ENCODE results near the gene DNAJA3. TPM values are rescaled to one million over a fixed set of nuclear protein-coding genes. Genes with fewer than 3 reads are reported as not detected.

Gene DNAJA3
- total and polyA plus RNA-seq, 2 donors (not counting 3 experiments of a cell fraction or from before 2014, with no cell fraction given): 33.4 to 45.4 TPM

- TF ChIP-seq MAX (IDR thresholded peaks at IDR 0.05; ENCODE audit: insufficient read depth, insufficient read length) (no peak), CTCF (IDR thresholded peaks at IDR 0.05; ENCODE audit: extremely low read depth in 1 of 2, insufficient read depth in 1 of 2, low read depth in 1 of 2, low read length in 2 of 2) (no peak), FOS (IDR thresholded peaks at IDR 0.05; ENCODE audit: borderline replicate concordance, insufficient read depth, low read length) (no peak), POLR2AphosphoS5 (IDR thresholded peaks at IDR 0.05; ENCODE audit: insufficient read depth, low read depth, low read length) (no peak), GATA2 (IDR thresholded peaks at IDR 0.05; ENCODE audit: insufficient read depth, insufficient read length, low read depth, low read length) (no peak), POLR2A (IDR thresholded peaks at IDR 0.05; ENCODE audit: low read depth, low read length) (no peak), JUN (IDR thresholded peaks at IDR 0.05; ENCODE audit: borderline replicate concordance, insufficient read depth, insufficient read length, low read depth) (no peak), MYC (IDR thresholded peaks at IDR 0.05; ENCODE audit: low read depth, low read length) (no peak), EZH2 (IDR thresholded peaks at IDR 0.05; ENCODE audit: borderline replicate concordance, low read depth, low read length, severe bottlenecking) (no peak)
- Histone ChIP-seq H2AFZ (ENCODE audit: low read depth, low read length) (no peak overlapping the region), H3K27ac (ENCODE audit: insufficient read depth, low read depth, low read length) (no peak overlapping the region), H4K20me1 (replicated peaks; ENCODE audit: control insufficient read depth, extremely low read depth, insufficient read depth, low read length) (no peaks in the 10 kb centered on the region), H3K79me2 (ENCODE audit: control insufficient read depth, insufficient read depth, low read length) (no peaks in the 10 kb centered on the region), H3K36me3 (ENCODE audit: control insufficient read depth in 2 of 2, extremely low read depth in 1 of 2, insufficient read depth in 2 of 2, low read length in 2 of 2) (peaks cover 4 to 31% of the 10 kb centered on the region in 2 experiments), H3K4me2 (ENCODE audit: insufficient read depth, low read length) (no peak overlapping the region), H3K4me3 (replicated peaks in 1 of 3; ENCODE audit: insufficient read depth in 1 of 3, low read depth in 1 of 3, low read length in 3 of 3) (no peak overlapping the region), H3K9ac (replicated peaks; ENCODE audit: extremely low read depth, insufficient read depth, low read length) (no peak overlapping the region), H3K9me3 (replicated peaks; ENCODE audit: control insufficient read depth, insufficient read depth, low read length) (no peaks in the 10 kb centered on the region), H3K27me3 (ENCODE audit: control insufficient read depth in 2 of 2, insufficient read depth in 2 of 2, low read length in 2 of 2) (no peaks in the 10 kb centered on the region), H3K4me1 (ENCODE audit: control insufficient read depth, extremely low read depth, insufficient read depth, low read length) (no peaks in the 10 kb centered on the region), H3K9me1 (replicated peaks; ENCODE audit: control insufficient read depth, extremely low read depth, insufficient read depth, low read length) (no peaks in the 10 kb centered on the region)
- POLR2A ChIA-PET: no interaction called here
- FAIRE-seq (no peak), DNase-seq (ENCODE audit: low read depth, low spot score) (no peak)
- dilution Hi-C loops (cut with MboI; ENCODE audit: extremely low pct_ligation_motif_present, low sequenced_read_pairs): no loop called here
- intact Hi-C loops (cut with micrococcal nuclease): no loop called here
- CTCF ChIA-PET: no interaction called here
- no TSS peak for BruUV-seq (replicated peaks)
Measured at GRCh38 chr16:4465977-4466779, 40.5 kb downstream of the DNAJA3 start.

Measured in endothelial cell of umbilical vein (primary cell).